Measurements from ENCODE around the gene GNAI3.
A peak's percentile ranks its signal among the peaks of the same experiment; 100 is the strongest.

The GNAI3 gene

DNA sequence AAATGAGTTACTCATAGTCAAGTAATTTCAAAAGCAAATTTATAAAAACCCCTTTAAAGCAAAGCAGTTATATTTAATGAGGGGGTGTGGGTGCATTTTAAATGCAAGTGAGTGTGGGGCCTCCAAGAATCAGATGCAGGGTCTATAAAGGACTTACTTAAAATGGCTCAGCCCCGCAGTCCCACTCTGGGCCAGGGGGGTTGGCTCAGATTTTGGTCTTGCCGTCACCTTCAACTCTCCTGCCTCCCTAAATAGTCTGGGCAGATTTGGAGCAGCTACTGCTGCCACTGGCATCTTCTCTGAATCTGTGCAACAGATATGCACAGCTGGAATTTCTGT lies 87.4 kb downstream of the GNAI3 start:
- TF ChIP-seq SPI1 (IDR thresholded peaks at IDR 0.05; ENCODE audit: borderline replicate concordance, low read depth) (no peak), GABPA (IDR thresholded peaks at IDR 0.05; ENCODE audit: low read depth) (no peak), POLR2AphosphoS5 (IDR thresholded peaks at IDR 0.05; ENCODE audit: low read depth) (no peak)
- TF ChIP-seq, protein P1, sequence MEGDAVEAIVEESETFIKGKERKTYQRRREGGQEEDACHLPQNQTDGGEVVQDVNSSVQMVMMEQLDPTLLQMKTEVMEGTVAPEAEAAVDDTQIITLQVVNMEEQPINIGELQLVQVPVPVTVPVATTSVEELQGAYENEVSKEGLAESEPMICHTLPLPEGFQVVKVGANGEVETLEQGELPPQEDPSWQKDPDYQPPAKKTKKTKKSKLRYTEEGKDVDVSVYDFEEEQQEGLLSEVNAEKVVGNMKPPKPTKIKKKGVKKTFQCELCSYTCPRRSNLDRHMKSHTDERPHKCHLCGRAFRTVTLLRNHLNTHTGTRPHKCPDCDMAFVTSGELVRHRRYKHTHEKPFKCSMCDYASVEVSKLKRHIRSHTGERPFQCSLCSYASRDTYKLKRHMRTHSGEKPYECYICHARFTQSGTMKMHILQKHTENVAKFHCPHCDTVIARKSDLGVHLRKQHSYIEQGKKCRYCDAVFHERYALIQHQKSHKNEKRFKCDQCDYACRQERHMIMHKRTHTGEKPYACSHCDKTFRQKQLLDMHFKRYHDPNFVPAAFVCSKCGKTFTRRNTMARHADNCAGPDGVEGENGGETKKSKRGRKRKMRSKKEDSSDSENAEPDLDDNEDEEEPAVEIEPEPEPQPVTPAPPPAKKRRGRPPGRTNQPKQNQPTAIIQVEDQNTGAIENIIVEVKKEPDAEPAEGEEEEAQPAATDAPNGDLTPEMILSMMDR (IDR thresholded peaks at IDR 0.05; ENCODE audit: insufficient read depth, low read length), result no peak
- TF ChIP-seq, protein P2, sequence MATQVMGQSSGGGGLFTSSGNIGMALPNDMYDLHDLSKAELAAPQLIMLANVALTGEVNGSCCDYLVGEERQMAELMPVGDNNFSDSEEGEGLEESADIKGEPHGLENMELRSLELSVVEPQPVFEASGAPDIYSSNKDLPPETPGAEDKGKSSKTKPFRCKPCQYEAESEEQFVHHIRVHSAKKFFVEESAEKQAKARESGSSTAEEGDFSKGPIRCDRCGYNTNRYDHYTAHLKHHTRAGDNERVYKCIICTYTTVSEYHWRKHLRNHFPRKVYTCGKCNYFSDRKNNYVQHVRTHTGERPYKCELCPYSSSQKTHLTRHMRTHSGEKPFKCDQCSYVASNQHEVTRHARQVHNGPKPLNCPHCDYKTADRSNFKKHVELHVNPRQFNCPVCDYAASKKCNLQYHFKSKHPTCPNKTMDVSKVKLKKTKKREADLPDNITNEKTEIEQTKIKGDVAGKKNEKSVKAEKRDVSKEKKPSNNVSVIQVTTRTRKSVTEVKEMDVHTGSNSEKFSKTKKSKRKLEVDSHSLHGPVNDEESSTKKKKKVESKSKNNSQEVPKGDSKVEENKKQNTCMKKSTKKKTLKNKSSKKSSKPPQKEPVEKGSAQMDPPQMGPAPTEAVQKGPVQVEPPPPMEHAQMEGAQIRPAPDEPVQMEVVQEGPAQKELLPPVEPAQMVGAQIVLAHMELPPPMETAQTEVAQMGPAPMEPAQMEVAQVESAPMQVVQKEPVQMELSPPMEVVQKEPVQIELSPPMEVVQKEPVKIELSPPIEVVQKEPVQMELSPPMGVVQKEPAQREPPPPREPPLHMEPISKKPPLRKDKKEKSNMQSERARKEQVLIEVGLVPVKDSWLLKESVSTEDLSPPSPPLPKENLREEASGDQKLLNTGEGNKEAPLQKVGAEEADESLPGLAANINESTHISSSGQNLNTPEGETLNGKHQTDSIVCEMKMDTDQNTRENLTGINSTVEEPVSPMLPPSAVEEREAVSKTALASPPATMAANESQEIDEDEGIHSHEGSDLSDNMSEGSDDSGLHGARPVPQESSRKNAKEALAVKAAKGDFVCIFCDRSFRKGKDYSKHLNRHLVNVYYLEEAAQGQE (IDR thresholded peaks at IDR 0.05; ENCODE audit: insufficient replicate concordance, low read depth), result no peak
- Histone ChIP-seq H3K4me3 (replicated peaks; ENCODE audit: insufficient read depth, low read length) (no peak overlapping the region), H3K27me3 (ENCODE audit: insufficient read depth, poor library complexity, severe bottlenecking) (no peaks in the 10 kb centered on the region), H3K27ac (replicated peaks) (no peak overlapping the region)
- no peak for DNase-seq (ENCODE audit: low read depth in 1 of 2, low spot score in 1 of 2)

DNA sequence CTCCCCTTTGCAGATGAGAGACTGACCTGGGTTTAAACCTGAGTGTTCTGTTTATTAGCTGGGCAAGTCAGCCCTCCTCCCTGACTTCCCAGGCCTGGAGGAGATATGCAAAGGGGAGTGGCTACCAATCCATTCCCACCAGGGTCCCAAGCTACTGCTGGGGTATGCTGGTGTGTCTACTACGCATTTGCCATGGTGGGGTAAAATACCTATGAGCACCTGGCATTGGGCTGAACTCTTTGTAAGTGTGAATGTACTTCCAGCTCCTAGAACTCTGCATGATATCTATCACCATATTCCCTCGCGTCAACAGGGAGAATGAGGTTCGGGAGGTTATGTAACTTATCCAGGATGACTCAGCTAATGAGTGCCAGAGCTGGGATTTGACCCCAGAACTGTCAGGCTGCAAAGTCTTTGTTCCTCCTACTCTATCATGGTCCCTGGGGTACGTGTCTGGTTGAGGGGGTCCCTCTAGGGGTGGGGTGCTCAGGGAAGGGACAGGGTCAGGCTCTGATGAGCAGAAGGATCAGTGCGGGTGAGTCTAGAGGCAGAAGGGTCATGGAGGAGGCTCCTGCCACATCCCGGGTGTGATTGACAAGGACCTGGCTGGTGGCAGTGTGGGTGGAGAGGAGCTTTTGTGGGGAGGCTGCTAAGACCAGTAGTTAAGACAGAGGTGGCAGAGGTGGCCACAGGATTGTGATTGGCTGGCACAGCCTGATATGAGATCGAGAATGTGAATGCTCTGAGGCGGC lies 88.0 kb downstream of the GNAI3 start:
- DNase-seq (ENCODE audit: low read depth in 1 of 2, low spot score in 1 of 2), result no peak
- H3K27me3 ChIP-seq (ENCODE audit: insufficient read depth, poor library complexity, severe bottlenecking), result no peaks in the 10 kb centered on the region
- no peak overlapping the region for H3K27ac ChIP-seq (replicated peaks)
- no peak overlapping the region for H3K4me3 ChIP-seq (replicated peaks; ENCODE audit: insufficient read depth, low read length)
- TF ChIP-seq SPI1 (IDR thresholded peaks at IDR 0.05; ENCODE audit: borderline replicate concordance, low read depth) (no peak), POLR2AphosphoS5 (IDR thresholded peaks at IDR 0.05; ENCODE audit: low read depth) (no peak), GABPA (IDR thresholded peaks at IDR 0.05; ENCODE audit: low read depth) (no peak)
- TF ChIP-seq, protein P1 (IDR thresholded peaks at IDR 0.05; ENCODE audit: insufficient read depth, low read length), result no peak
- TF ChIP-seq, protein P2 (IDR thresholded peaks at IDR 0.05; ENCODE audit: insufficient replicate concordance, low read depth), result no peak

DNA sequence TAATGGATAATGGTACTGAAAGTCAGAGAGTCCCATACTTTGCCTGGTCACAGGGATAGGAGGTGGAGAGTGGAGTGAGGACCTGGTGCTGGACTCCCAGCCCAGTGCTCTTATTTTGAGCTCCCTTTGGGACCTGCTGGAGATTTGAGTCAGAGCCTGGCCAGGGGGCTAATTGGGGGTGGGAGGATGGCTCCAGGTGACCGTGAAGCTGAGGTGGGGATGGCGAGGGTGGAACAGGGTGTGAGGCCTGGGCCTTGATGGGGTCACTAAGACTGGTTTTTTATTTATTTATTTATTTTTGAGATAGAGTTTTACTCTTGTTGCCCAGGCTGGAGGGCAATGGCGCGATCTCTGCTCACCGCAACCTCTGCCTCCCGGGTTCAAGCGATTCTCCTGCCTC lies 89.0 kb downstream of the GNAI3 start:
- peak in 1 of 2 experiments; percentile 0 for DNase-seq (ENCODE audit: low read depth in 1 of 2, low spot score in 1 of 2)
- Histone ChIP-seq H3K27me3 (ENCODE audit: insufficient read depth, poor library complexity, severe bottlenecking) (no peaks in the 10 kb centered on the region), H3K27ac (replicated peaks) (no peak overlapping the region), H3K4me3 (replicated peaks; ENCODE audit: insufficient read depth, low read length) (no peak overlapping the region)
- TF ChIP-seq, protein P1 (IDR thresholded peaks at IDR 0.05; ENCODE audit: insufficient read depth, low read length), result no peak
- TF ChIP-seq SPI1 (IDR thresholded peaks at IDR 0.05; ENCODE audit: borderline replicate concordance, low read depth) (no peak), GABPA (IDR thresholded peaks at IDR 0.05; ENCODE audit: low read depth) (no peak), POLR2AphosphoS5 (IDR thresholded peaks at IDR 0.05; ENCODE audit: low read depth) (no peak)
- TF ChIP-seq, protein P2 (IDR thresholded peaks at IDR 0.05; ENCODE audit: insufficient replicate concordance, low read depth), result no peak

Measured in HL-60 (cell line).